Stimulated activated CD8-positive, alpha-beta memory T cell treated with anti-CD3 and anti-CD28 coated beads, Interleukin-12 subunit alpha, Interleukin-12 subunit beta, amount 100 ng/mL, for 24 hours (primary cell): ENCODE data around the gene ACTRT3.

Experiments
- DNase-seq: peaks from one replicate; pipeline ENCODE4 v3.0.0-alpha.2; 2020; ENCODE audit errors: extremely low read depth

The ACTRT3 gene

GRCh38 chr3:169769287-169770181, at the start of gene ACTRT3:
Gene ACTRT3 (minus strand): TSS chr3:169769561. CDS start chr3:169769520, 41 bp downstream.
- peak; percentile 30 for DNase-seq

- DNase-seq: no peak
These were observed 49.0 kb upstream of the ACTRT3 start for GRCh38 chr3:169818316-169818715.

- no peak for DNase-seq
These were observed 46.3 kb upstream of the ACTRT3 start for GRCh38 chr3:169815590-169816150.

- DNase-seq: peak; percentile 54
These were observed 44.6 kb upstream of the ACTRT3 start for GRCh38 chr3:169813757-169814517.

- DNase-seq: no peak
These were observed 43.9 kb upstream of the ACTRT3 start for GRCh38 chr3:169813278-169813677.

- DNase-seq: peak; percentile 40
These were observed 43.2 kb upstream of the ACTRT3 start, which contains the start of the genes LRRC34 and LRRIQ4 for GRCh38 chr3:169812332-169813235. Gene LRRC34 (minus strand): TSS chr3:169812904. CDS start chr3:169812548, 356 bp downstream. Gene LRRIQ4 (plus strand): TSS chr3:169812870. CDS start chr3:169821922, 9,052 bp downstream.

- no peak for DNase-seq
These were observed 42.4 kb upstream of the ACTRT3 start for GRCh38 chr3:169811631-169812331.

- no peak for DNase-seq
These were observed 40.0 kb upstream of the ACTRT3 start for GRCh38 chr3:169809230-169809795.

- DNase-seq: no peak
These were observed 35.3 kb upstream of the ACTRT3 start for GRCh38 chr3:169804681-169805080.

GRCh38 chr3:169792359-169792758, 23.0 kb upstream of the ACTRT3 start:
- no peak for DNase-seq

GRCh38 chr3:169790687-169791429, 21.5 kb upstream of the ACTRT3 start:
- no peak for DNase-seq

- DNase-seq: no peak
These were observed 20.9 kb upstream of the ACTRT3 start for GRCh38 chr3:169790219-169790618.

GRCh38 chr3:169787791-169788190, 18.4 kb upstream of the ACTRT3 start:
- DNase-seq: no peak

GRCh38 chr3:169787120-169787519, 17.8 kb upstream of the ACTRT3 start:
- no peak for DNase-seq

- DNase-seq: no peak
These were observed 12.0 kb upstream of the ACTRT3 start for GRCh38 chr3:169781209-169781855.

- no peak for DNase-seq
These were observed 11.4 kb upstream of the ACTRT3 start for GRCh38 chr3:169780742-169781141.

GRCh38 chr3:169777822-169778221, 8.5 kb upstream of the ACTRT3 start:
- no peak for DNase-seq

- no peak for DNase-seq
These were observed 4.8 kb upstream of the ACTRT3 start for GRCh38 chr3:169774186-169774585.
